Body of pancreas (tissue), 4 donors: ENCODE measurements around the gene SPINK5. TPM values are rescaled to one million over a fixed set of nuclear protein-coding genes. Genes with fewer than 3 reads are reported as not detected.

Experiments used
- ATAC-seq: fragments of 150-250 bp; one replicate; pipeline ENCODE4 v1.9.1; 2016
- DNase-seq, 4 donors: peaks; one replicate each; pipeline ENCODE4 v3.0.0-alpha.2; 2019
- H3K27ac ChIP-seq, 4 donors: fragments of 200-600 bp; sonication (generic); 1 replicate in 3 of 4; 2 replicates in 1 of 4; pipeline versions ENCODE4 v1.5.1 to v1.6.1; 2016 to 2019; ENCODE audit warnings: mild to moderate bottlenecking in 1 of 4, mixed read lengths in 1 of 4, moderate library complexity in 1 of 4
- H3K27me3 ChIP-seq, 2 donors: fragments of 200-600 bp; sonication (generic); one replicate each; pipeline ENCODE4 v1.6.0; 2016; ENCODE audit warnings: mild to moderate bottlenecking in 1 of 2
- H3K36me3 ChIP-seq, 2 donors: fragments of 200-600 bp; sonication (generic); replicated peaks in 1 of 2; 2 replicates each; pipeline ENCODE4 v1.5.1; 2016; ENCODE audit warnings: low read depth in 2 of 2; ENCODE audit not compliant: insufficient read depth in 1 of 2
- H3K4me1 ChIP-seq: fragments of 200-600 bp; sonication (generic); one replicate; pipeline ENCODE4 v1.6.0; 2016
- H3K4me3 ChIP-seq, 2 donors: fragments of 200-600 bp; sonication (generic); 1 replicate in 1 of 2; 2 replicates in 1 of 2; pipeline ENCODE4 v1.5.1; 2016 to 2019
- H3K9me3 ChIP-seq, 3 donors: fragments of 200-600 bp; sonication (generic); 1 replicate in 2 of 3; 2 replicates in 1 of 3; pipeline ENCODE4 v1.5.1; 2016
- POLR2A ChIP-seq, 3 donors: fragments of 450-650 bp; IDR thresholded peaks; one replicate each; pipeline ENCODE4 v1.6.1; 2016; ENCODE audit warnings: antibody characterized with exemption in 3 of 3, mild to moderate bottlenecking in 2 of 3
- WGBS, 2 donors: methylation state at CpG; one replicate each; pipeline ENCODE4 v1.1.5; 2017; 5-methylcytosine and 5-hydroxymethylcytosine counted together
- intact Hi-C: fragments of 100-400 bp; cut with DNase I; formaldehyde crosslinking; loops from one replicate; pipeline ENCODE4 v1.15.1; 2023
- total RNA-seq, 2 donors: library from RNA; depleted of rRNA; stranded (reverse); fragments of >200 nt; gene quantifications; one replicate each; pipeline ENCODE4 v1.1.0, GENCODE V29; 2016
- TF ChIP-seq, protein P1 (sequence below), 7 experiments: fragments of 450-650 bp in 4 of 7; fragments of 200-600 bp in 3 of 7; sonication (generic) in 3 of 7; IDR thresholded peaks; one replicate each; pipeline ENCODE4 v1.5.1; 2016 to 2019; ENCODE audit warnings: antibody characterized with exemption in 7 of 7

SPINK5 gene
- total RNA-seq, 2 donors from 2014 or later: 0.52 to 1.6 TPM

DNA sequence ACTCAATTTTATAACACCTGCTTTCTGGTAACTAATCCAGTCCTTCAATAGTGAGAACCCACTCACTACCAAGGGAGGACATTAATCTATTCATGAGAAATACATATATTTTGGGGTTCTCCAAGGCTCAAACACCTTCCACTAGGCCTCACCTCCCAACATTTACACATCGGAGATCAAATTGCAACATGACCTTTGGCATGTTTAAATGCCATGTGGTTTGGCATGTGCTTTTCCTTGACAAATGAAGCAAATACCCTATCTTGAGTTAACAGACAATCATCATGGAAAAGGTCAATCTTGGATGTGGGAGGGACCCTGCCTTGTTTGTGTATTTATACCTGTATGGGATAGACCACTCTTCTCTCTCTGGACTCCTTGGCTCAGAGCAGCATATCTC, 82.7 kb downstream of the SPINK5 start:
- TF ChIP-seq, protein P1, sequence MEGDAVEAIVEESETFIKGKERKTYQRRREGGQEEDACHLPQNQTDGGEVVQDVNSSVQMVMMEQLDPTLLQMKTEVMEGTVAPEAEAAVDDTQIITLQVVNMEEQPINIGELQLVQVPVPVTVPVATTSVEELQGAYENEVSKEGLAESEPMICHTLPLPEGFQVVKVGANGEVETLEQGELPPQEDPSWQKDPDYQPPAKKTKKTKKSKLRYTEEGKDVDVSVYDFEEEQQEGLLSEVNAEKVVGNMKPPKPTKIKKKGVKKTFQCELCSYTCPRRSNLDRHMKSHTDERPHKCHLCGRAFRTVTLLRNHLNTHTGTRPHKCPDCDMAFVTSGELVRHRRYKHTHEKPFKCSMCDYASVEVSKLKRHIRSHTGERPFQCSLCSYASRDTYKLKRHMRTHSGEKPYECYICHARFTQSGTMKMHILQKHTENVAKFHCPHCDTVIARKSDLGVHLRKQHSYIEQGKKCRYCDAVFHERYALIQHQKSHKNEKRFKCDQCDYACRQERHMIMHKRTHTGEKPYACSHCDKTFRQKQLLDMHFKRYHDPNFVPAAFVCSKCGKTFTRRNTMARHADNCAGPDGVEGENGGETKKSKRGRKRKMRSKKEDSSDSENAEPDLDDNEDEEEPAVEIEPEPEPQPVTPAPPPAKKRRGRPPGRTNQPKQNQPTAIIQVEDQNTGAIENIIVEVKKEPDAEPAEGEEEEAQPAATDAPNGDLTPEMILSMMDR (IDR thresholded peaks at IDR 0.05): no peak
- TF ChIP-seq POLR2A (IDR thresholded peaks at IDR 0.05): no peak
- DNase-seq (peak in 1 of 4 donors; percentile 5), ATAC-seq (no peak)
- H3K27ac ChIP-seq: peak overlapping the region; percentile 21 to 45 (median 32)
- H3K36me3 ChIP-seq: no peaks in the 10 kb centered on the region
- no peaks in the 10 kb centered on the region for H3K27me3 ChIP-seq
- intact Hi-C loops: no loop called here
- H3K9me3 ChIP-seq: no peaks in the 10 kb centered on the region
- peaks cover 46% of the 10 kb centered on the region for H3K4me1 ChIP-seq
- 29 to 30% methylated on average over 1 of the region's 1 CpG for WGBS, 2 donors
- no peak overlapping the region for H3K4me3 ChIP-seq

- no peaks in the 10 kb centered on the region for H3K36me3 ChIP-seq
- no peaks in the 10 kb centered on the region for H3K9me3 ChIP-seq
- WGBS, 2 donors: 52 to 54% methylated on average over 4 of the region's 4 CpGs
- no peak for TF ChIP-seq POLR2A (IDR thresholded peaks at IDR 0.05)
- TF ChIP-seq, protein P1 (IDR thresholded peaks at IDR 0.05): no peak
- intact Hi-C loops: no loop called here
- no peak overlapping the region for H3K4me3 ChIP-seq
- no peaks in the 10 kb centered on the region for H3K27me3 ChIP-seq
- ATAC-seq (peak; percentile 79), DNase-seq (peak in 2 of 4 donors; percentile 22 to 38)
- peak overlapping the region in 3 of 4 donors; percentile 28 to 48 (median 45) for H3K27ac ChIP-seq
- H3K4me1 ChIP-seq: peaks cover 39% of the 10 kb centered on the region
These were observed 83.6 kb downstream of the SPINK5 start for GRCh38 chr5:148147415-148147814.

GRCh38 chr5:148151872-148152271, 88.1 kb downstream of the SPINK5 start:
- no peak for TF ChIP-seq POLR2A (IDR thresholded peaks at IDR 0.05)
- TF ChIP-seq, protein P1 (IDR thresholded peaks at IDR 0.05): no peak
- no peaks in the 10 kb centered on the region for H3K9me3 ChIP-seq
- WGBS, 2 donors: 90 to 95% methylated on average over 2 of the region's 2 CpGs
- H3K4me3 ChIP-seq: no peak overlapping the region
- ATAC-seq (no peak), DNase-seq (no peak)
- H3K4me1 ChIP-seq: peaks cover 9% of the 10 kb centered on the region
- no peaks in the 10 kb centered on the region for H3K27me3 ChIP-seq
- intact Hi-C loops: no loop called here
- H3K36me3 ChIP-seq: no peaks in the 10 kb centered on the region
- no peak overlapping the region for H3K27ac ChIP-seq

- ATAC-seq (no peak), DNase-seq (peak in 2 of 4 donors; percentile 13 to 53)
- intact Hi-C loops: no loop called here
- Histone ChIP-seq H3K4me3 (no peak overlapping the region), H3K9me3 (no peaks in the 10 kb centered on the region), H3K36me3 (no peaks in the 10 kb centered on the region), H3K4me1 (peaks cover under 1% of the 10 kb centered on the region), H3K27me3 (no peaks in the 10 kb centered on the region), H3K27ac (no peak overlapping the region)
- TF ChIP-seq, protein P1 (IDR thresholded peaks at IDR 0.05): no peak
- no peak for TF ChIP-seq POLR2A (IDR thresholded peaks at IDR 0.05)
These were observed 89.0 kb downstream of the SPINK5 start for GRCh38 chr5:148152781-148153180.

DNA sequence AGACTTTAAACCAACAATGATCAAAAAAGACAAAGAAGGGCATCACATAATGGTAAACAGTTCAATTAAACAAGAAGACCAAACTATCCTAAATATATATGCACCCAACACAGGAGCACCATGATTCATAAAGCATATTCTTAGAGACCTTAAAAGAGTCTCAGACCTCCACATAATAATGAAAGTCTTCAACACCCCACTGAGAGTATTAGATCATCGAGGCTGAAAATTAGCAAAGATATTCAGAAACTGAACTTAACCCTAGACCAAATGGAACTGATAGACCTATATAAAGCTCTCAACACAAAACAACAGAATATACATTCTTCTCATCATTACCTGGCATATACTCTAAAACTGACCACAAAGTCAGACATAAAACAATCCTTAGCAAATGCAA, 92.8 kb downstream of the SPINK5 start:
- Histone ChIP-seq H3K27me3 (no peaks in the 10 kb centered on the region), H3K4me3 (no peak overlapping the region), H3K27ac (no peak overlapping the region), H3K36me3 (no peaks in the 10 kb centered on the region), H3K4me1 (no peaks in the 10 kb centered on the region), H3K9me3 (no peaks in the 10 kb centered on the region)
- ATAC-seq (no peak), DNase-seq (no peak)
- TF ChIP-seq POLR2A (IDR thresholded peaks at IDR 0.05): no peak
- TF ChIP-seq, protein P1 (IDR thresholded peaks at IDR 0.05): no peak
- 89 to 90% methylated on average over 1 of the region's 1 CpG for WGBS, 2 donors
- intact Hi-C loops: no loop called here
